NCI-H2196 (cell line): ENCODE measurements around the gene LRRC57.

Experiments
- DNase-seq: peaks from one replicate; lab custom pipeline; 2025; ENCODE audit not compliant: unreplicated experiment; lab: John Stamatoyannopoulos, UW

Gene LRRC57

GRCh38 chr15:42553554-42553953, 5.0 kb upstream of the LRRC57 start:
- DNase-seq = no peak

DNA sequence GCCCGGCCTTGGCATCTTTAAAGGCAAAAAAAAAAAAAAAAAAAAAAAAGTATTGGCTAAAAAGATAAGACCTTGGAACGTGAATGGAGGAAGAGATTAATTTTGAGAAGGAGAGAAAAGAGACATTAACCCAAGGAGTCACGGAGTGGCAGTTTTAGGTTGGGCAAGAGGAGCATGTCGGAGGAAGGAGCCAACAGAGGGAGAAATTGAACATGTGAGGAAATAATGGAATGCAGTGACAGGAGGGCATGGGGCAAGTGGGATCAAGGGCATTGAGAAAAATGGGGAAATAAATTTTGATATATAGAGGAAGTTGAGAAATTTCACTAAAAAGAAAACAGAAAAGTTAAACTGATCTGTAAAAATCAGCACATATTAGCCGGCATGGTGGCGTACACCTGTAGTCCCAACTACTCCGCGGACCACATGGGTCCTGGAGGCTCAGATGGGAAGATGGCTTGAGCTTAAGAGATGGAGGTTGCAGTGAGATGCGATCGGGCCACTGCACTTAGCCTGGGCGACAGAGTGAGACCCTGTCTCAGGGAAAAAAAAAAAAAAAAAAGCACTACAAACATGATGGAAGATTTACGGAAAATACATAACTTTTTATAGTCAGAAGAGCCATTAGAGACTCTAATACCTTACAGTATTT, 1.3 kb upstream of the LRRC57 start:
- DNase-seq = no peak

GRCh38 chr15:42549032-42549491, 469 bp upstream of the LRRC57 start:
- DNase-seq = no peak

DNA sequence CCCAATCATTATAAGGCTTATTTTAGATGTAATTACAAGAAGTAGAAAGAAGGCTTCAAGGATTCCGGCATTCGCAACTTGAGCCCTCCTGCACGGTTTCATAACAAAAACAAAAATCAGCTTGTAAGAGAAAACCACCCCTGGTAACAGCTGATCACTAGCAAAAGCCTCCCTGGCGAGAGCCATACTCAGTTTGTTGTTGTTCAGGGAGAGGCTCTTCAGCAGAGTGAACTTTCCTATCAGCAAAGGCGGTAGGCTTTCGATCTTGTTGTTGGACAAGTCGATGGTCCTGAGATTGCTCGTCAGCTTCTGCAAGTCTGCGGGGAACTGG, 710 bp downstream of the LRRC57 start:
- DNase-seq = no peak

DNA sequence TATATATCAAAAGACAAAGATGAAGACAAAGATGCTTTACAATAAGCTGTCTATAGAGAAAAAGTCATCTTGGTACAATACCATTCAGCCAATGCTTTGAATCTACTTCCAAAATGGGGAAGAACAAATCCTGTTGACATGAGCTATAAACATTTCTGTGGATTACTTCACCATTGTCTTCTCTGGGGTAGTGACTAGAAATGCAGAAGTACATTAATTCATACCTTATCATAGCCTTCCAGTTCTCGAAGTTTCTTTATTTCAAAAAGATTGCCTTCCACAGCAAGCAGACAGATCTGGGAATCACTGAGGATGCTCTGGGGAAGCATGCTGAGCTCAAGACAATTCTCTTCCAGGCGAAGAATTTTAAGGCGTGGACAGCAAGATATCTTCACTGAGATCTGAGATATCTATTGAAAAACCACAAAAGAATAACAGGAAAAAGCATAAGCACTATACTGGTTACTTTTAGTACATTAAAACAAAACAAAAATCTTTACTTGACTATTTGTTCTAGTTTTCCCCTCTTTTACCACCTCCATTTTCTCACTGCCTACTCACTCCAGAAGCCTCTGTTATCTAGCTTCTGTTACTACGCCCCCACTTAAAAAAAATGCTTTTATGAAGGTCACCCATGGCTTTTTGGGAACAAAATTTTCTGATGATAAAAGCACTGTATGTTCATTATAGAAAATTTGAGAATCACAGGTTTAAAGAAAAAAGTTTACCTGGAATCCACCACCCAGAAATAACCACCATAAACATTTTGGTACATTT, 3.6 kb downstream of the LRRC57 start:
- no peak for DNase-seq

- DNase-seq = no peak
Measured at GRCh38 chr15:42533246-42533645, 15.3 kb downstream of the LRRC57 start.

DNA sequence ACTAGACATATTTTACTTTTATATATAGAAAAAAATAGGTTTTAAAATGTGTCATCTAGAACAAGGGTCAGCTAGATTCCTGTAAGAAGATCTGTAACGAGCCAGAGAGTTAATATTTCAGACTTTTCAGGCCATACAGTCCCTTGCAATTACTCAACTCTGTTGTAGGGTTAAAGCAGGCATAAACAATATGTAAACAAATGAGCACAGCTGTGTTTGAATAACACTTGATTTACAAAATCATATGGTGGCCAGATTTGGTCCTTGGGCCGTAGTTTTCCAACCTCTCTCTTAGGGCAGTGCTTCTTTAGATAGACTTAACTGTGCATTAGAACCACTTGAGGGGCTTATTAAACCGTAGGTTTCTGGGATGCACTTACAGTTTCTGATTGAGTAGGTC, 19.6 kb downstream of the LRRC57 start:
- DNase-seq = no peak

DNA sequence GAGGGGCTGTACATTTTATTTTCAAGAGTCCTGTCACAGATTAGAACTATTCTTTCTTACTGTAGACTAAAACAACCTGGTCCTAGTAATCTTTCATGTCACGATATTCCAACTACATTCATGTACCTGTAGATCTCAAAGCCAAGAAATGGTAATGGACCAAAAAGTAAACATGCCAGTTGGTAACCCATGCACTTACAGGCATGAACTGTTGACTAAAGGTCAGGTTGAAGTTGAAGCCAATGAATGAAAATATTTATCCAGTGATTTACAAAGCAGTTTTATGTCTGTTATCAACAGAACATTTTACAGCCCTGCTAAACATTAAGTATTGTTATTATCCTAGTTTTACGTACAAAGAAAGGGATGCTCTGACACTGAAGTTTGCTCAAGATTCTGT, 25.3 kb downstream of the LRRC57 start:
- no peak for DNase-seq

- DNase-seq = no peak
Measured at GRCh38 chr15:42511007-42511391, 37.6 kb downstream of the LRRC57 start.

GRCh38 chr15:42510258-42511006, 38.2 kb downstream of the LRRC57 start:
- no peak for DNase-seq

DNA sequence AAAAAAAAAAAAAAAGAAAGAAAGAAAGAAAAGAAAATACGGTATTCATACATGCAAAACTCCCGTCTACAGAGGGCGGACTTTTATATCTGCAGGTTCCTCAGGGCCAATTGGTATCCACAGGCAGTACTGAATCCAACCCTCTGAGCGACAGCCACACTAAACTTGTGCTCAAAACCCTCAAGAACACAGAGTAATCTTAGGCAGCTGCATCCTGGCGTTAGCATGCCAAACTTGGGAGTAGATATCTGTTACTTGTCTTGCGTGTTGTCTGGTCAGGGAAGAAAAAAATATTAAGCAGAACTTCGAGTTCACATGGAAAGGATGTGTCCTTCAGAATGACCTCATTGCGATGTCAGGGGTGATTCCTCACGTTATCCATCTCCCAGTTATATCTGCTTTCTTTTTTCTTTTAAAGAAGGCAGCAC, 40.3 kb downstream of the LRRC57 start:
- DNase-seq = no peak

GRCh38 chr15:42507514-42507913, 41.1 kb downstream of the LRRC57 start:
- no peak for DNase-seq

DNA sequence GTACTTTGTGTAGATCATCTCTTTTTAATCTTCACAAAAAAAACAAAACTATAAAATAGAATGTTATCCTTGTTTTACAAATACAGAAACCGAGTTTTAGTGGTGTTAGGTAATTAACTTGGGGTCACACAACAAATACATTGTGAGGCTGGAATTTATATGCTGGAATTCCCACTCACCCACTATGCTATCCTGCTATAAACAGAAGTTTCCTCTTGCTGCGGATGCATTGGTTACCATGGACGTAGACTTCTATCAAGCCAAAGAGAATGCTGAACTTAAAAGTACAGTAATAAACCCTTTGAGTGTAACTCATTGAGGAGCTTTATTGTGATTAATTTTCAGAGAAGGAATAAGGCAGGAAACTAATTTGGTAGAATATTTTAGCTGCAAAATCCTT, 44.0 kb downstream of the LRRC57 start:
- no peak for DNase-seq

DNA sequence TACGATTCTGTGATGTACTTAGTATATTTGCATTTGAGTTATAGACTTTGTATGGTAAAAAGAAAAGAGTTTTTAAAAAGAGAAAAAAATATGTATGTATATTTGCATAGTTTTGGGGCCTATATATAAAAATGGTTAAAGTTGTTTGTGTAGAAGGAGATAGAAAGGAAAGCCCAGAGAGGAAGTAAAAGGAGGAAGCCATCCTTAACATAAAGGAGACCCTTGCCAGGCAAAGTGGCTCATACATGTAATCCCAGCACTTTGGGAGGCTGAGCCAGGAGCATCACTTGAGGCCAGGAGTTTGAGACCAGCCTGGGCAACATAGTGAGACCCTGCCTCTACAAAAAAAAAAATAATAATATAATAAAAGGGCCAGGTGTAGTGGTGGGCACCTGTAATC, 44.8 kb downstream of the LRRC57 start:
- DNase-seq = no peak

DNA sequence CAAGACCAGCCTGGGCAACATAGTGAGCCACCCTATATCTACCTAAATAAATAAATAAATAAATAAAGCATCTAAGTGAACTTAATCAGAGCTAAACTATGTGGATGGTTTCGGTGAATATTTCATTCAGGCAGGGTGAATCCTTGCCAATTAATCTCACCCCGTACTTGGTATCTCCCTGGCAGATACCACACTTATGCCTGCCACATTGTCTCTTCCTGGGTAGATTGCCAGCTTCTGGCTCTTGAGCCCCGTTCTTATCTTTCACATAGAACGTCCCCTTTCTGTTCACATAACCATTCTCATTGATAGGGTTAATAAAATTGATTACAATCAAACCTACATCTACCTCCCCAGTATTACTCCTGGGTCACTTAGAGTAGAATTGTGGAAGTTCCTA, 46.1 kb downstream of the LRRC57 start:
- no peak for DNase-seq

- no peak for DNase-seq
Measured at GRCh38 chr15:42499858-42500609, 48.6 kb downstream of the LRRC57 start.

DNA sequence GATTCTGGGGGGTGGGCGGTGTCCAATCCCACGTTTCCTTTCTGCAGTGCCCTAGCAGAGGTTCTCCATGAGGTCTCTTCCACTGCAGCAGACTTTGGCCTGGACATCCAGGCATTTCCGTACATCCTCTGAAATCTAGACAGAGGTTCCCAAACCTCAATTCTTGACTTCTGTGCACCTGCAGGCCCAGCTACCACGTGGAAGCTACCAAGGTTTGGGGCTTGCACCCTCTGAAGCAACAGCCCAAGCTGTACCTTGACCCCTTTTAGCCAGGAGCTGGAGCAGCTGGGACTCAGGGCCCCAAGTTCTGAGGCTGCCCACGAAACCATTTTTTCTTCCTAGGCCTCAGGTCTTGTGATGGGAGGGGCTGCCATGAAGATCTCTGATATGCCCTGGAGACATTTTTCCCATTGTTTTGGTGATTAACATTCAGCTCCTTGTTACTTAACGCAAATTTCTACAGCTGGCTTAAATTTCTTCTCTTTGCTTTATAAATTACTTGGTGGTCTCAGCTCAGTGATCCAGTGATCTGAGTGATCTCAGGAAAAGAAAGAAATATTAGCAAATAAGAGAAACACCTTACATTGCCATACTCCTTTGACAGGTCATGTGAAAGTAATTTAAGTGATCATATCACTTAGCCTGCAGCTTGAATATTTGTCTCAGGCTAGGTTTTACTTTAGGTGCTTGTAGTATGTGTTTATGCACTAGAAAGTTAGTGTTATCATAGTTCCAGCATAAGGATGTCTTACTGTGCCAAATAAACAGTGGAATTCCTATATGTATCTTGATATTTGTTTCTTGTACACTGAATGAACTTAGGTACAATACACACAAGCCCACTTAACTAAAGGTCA, 50.2 kb downstream of the LRRC57 start:
- no peak for DNase-seq

DNA sequence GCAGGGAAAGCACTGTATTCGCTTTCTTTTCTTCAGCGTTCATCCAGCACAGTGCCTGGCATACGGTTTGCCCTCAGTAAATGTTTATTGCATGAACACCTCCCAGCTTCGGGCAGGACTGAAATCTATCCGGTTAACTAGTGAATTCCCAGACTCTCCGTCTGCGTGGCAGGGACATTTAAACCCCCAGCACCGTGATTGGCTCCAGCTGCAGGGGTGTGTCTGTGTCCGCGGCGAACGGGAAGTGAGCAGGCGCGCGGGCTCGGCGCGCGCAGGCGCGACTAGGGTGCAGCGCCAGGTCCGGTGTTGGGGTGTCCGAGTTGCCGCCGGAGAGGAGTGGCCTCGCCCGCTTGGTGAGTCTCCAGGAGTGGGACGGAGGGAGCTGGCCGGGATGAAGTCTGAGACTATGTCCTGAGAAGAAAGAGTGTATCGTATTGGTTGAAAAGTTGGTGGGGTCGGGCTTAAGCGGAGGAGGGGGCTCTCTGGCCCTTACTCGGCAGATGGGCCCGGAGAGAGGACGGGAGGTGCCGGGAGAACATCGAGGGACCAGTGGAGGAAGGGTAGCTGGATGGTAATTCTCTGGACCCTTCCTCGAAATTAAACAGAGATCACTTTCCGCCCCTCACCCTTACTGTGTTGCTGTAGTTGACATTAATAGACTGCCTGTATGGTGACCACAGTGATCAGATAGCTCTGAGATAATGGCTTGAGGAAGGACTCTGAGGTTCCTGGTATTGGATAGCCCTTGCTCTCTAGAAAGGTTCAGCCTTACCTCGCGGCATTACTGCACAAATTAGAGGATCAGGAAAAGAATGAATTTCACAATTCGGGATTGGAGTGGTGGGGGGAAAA, 53.0 kb downstream of the LRRC57 start, which contains the start of gene SNAP23:
SNAP23 (plus strand) TSS at position 274 of the 852 bp plus-strand sequence. CDS start 16,213 bp downstream, outside the sequence.
- peak; percentile 73 for DNase-seq

DNA sequence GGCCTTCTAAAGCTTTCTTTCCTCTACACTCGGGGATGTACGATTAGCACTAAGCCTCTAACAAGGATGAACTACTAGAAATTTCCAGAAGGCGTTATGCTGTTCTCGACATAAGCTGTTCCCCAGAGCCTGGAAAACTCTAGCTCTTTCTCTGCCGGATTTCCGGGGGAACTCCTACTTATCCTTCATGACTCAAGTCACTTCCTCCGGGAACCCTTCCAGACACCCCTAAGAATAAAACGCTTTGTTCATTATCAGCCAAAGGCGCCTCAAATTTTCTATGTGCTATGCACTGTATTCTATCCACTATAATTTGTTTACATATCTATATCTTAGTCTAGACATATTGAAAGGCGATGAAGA, 53.6 kb downstream of the LRRC57 start:
- no peak for DNase-seq
